H1 (cell line): Measurements from ENCODE around the gene LMNTD2. TPM values are rescaled to one million over a fixed set of nuclear protein-coding genes. Genes with fewer than 3 reads are reported as not detected.

ENCODE experiments used
- CTCF ChIA-PET: fragments of 300-600 bp; sonication (Branson Sonifier 250); formaldehyde crosslinking; loops from one replicate; lab custom pipeline; 2021; ENCODE audit not compliant: partially characterized antibody; lab: Charles Lee
- POLR2A ChIA-PET: fragments of 300-600 bp; sonication (Branson Sonifier 250); formaldehyde crosslinking; loops from one replicate; lab custom pipeline; 2021; ENCODE audit warnings: inconsistent platforms; ENCODE audit not compliant: partially characterized antibody; lab: Charles Lee
- DNase-seq, 2 experiments: peaks; one replicate each; pipeline versions ENCODE4 v3.0.0 to v3.0.0-alpha.2; 2010 to 2022; ENCODE audit warnings: low spot score in 2 of 2, low read depth in 1 of 2, mixed read lengths in 1 of 2
- FAIRE-seq: peaks from 2 replicates; lab custom pipeline; 2011; peaks lifted over from hg19 to GRCh38; lab: Jason Lieb, UNC
- H2AFZ ChIP-seq: 2 replicates; pipeline ENCODE4 v1.8.1; 2012; ENCODE audit warnings: low read length, inconsistent platforms
- H2AK5ac ChIP-seq: 2 replicates; pipeline ENCODE4 v1.6.1; 2013; ENCODE audit warnings: low read depth, low read length
- H2BK120ac ChIP-seq: replicated peaks from 2 replicates; pipeline ENCODE3; 2013; ENCODE audit warnings: low read depth, low read length, inconsistent platforms
- H2BK12ac ChIP-seq: 2 replicates; pipeline ENCODE4 v1.6.1; 2013; ENCODE audit warnings: low read depth, low read length
- H2BK15ac ChIP-seq: 2 replicates; pipeline ENCODE4 v1.6.1; 2013; ENCODE audit warnings: low read length
- H2BK20ac ChIP-seq: 2 replicates; pipeline ENCODE4 v1.6.1; 2013; ENCODE audit warnings: low read length
- H2BK5ac ChIP-seq: 2 replicates; pipeline ENCODE4 v1.6.1; 2013; ENCODE audit warnings: low read depth, low read length
- H3K14ac ChIP-seq: 2 replicates; pipeline ENCODE4 v1.6.1; 2013; ENCODE audit warnings: inconsistent platforms; ENCODE audit not compliant: insufficient read length
- H3K18ac ChIP-seq: 2 replicates; pipeline ENCODE4 v1.6.1; 2013; ENCODE audit warnings: low read length; ENCODE audit errors: extremely low read depth
- H3K23ac ChIP-seq: 2 replicates; pipeline ENCODE4 v1.6.1; 2013; ENCODE audit warnings: inconsistent platforms; ENCODE audit not compliant: insufficient read length
- H3K23me2 ChIP-seq: 2 replicates; pipeline ENCODE4 v1.6.1; 2013; ENCODE audit warnings: low read depth, low read length
- H3K27ac ChIP-seq: 2 replicates; pipeline ENCODE4 v1.6.1; 2011; ENCODE audit warnings: low read depth, low read length, inconsistent platforms
- H3K27me3 ChIP-seq, 4 experiments: replicated peaks in 1 of 4; 1 replicate in 1 of 4; 2 replicates in 3 of 4; pipeline versions ENCODE4 v1.6.1 to v1.8.1; 2011 to 2013; ENCODE audit warnings: low read length in 3 of 4, mild to moderate bottlenecking in 3 of 4, inconsistent platforms in 2 of 4, mixed read lengths in 2 of 4, moderate library complexity in 1 of 4; ENCODE audit not compliant: control insufficient read depth in 3 of 4, insufficient read depth in 3 of 4; ENCODE audit errors: extremely low read depth in 1 of 4
- H3K36me3 ChIP-seq, 4 experiments: 2 replicates each; pipeline versions ENCODE4 v1.6.1 to v1.8.1; 2011 to 2013; ENCODE audit warnings: mild to moderate bottlenecking in 4 of 4, low read length in 3 of 4, moderate library complexity in 2 of 4, control low read depth in 1 of 4, inconsistent platforms in 1 of 4; ENCODE audit not compliant: insufficient read depth in 4 of 4, control insufficient read depth in 2 of 4
- H3K4ac ChIP-seq: replicated peaks from 2 replicates; pipeline ENCODE3; 2013; ENCODE audit warnings: low read length, low read depth, mixed read lengths, inconsistent platforms; ENCODE audit not compliant: insufficient read length
- H3K4me1 ChIP-seq, 4 experiments: replicated peaks in 1 of 4; 1 replicate in 1 of 4; 2 replicates in 3 of 4; pipeline versions ENCODE4 v1.6.1 to v1.8.1; 2011 to 2013; ENCODE audit warnings: low read length in 3 of 4, inconsistent platforms in 2 of 4, mixed read lengths in 1 of 4; ENCODE audit not compliant: insufficient read depth in 4 of 4, control insufficient read depth in 3 of 4
- H3K4me2 ChIP-seq, 2 experiments: 2 replicates each; pipeline versions ENCODE4 v1.6.1 to v1.8.1; 2011 to 2013; ENCODE audit warnings: low read depth in 2 of 2, low read length in 2 of 2, control low read depth in 1 of 2, inconsistent platforms in 1 of 2, mild to moderate bottlenecking in 1 of 2; ENCODE audit not compliant: insufficient read depth in 1 of 2
- H3K4me3 ChIP-seq, 4 experiments: fragments of 200-600, 300-600 bp in 1 of 4; sonication (generic), shearing (Covaris generic), sonication (Bioruptor Twin) in 1 of 4; 2 replicates each; pipeline versions ENCODE4 v1.5.1 to v1.8.1; 2011 to 2016; ENCODE audit warnings: low read length in 4 of 4, low read depth in 3 of 4, control low read depth in 2 of 4, inconsistent platforms in 2 of 4, mild to moderate bottlenecking in 2 of 4, mixed read lengths in 1 of 4, moderate library complexity in 1 of 4; ENCODE audit not compliant: insufficient read depth in 2 of 4; ENCODE audit errors: extremely low read depth in 1 of 4
- H3K56ac ChIP-seq: replicated peaks from 2 replicates; pipeline ENCODE3; 2013; ENCODE audit warnings: low read depth, mild to moderate bottlenecking, mixed read lengths, low read length, inconsistent platforms; ENCODE audit not compliant: insufficient read length
- H3K79me1 ChIP-seq: 2 replicates; pipeline ENCODE4 v1.6.1; 2013; ENCODE audit warnings: low read depth, low read length, control low read depth
- H3K79me2 ChIP-seq, 2 experiments: 2 replicates each; pipeline versions ENCODE4 v1.6.1 to v1.8.1; 2012 to 2013; ENCODE audit warnings: low read length in 2 of 2, mild to moderate bottlenecking in 2 of 2, inconsistent platforms in 1 of 2; ENCODE audit not compliant: insufficient read depth in 2 of 2, control insufficient read depth in 1 of 2
- H3K9ac ChIP-seq, 4 experiments: replicated peaks in 1 of 4; 1 replicate in 1 of 4; 2 replicates in 3 of 4; pipeline versions ENCODE4 v1.6.1 to v1.8.1; 2011 to 2013; ENCODE audit warnings: low read depth in 3 of 4, low read length in 3 of 4, control low read depth in 2 of 4, mild to moderate bottlenecking in 2 of 4, moderate library complexity in 2 of 4, inconsistent platforms in 1 of 4; ENCODE audit errors: extremely low read depth in 1 of 4
- H3K9me3 ChIP-seq, 2 experiments: 2 replicates each; pipeline versions ENCODE4 v1.6.1 to v1.8.1; 2012 to 2013; ENCODE audit warnings: mild to moderate bottlenecking in 2 of 2, moderate library complexity in 2 of 2, control low read depth in 1 of 2, inconsistent platforms in 1 of 2, low read depth in 1 of 2, low read length in 1 of 2, mixed read lengths in 1 of 2; ENCODE audit not compliant: insufficient read depth in 2 of 2
- H4K20me1 ChIP-seq, 2 experiments: replicated peaks in 1 of 2; 2 replicates each; pipeline versions ENCODE3 to v1.8.1; 2011 to 2013; ENCODE audit warnings: inconsistent platforms in 2 of 2, low read length in 2 of 2, mild to moderate bottlenecking in 1 of 2; ENCODE audit not compliant: insufficient read depth in 2 of 2, control insufficient read depth in 1 of 2
- H4K5ac ChIP-seq: 2 replicates; pipeline ENCODE4 v1.6.1; 2013; ENCODE audit warnings: low read length, low read depth, mixed read lengths, inconsistent platforms; ENCODE audit not compliant: insufficient read length
- H4K8ac ChIP-seq: 2 replicates; pipeline ENCODE4 v1.8.0; 2013; ENCODE audit warnings: mild to moderate bottlenecking, moderate library complexity, low read length, inconsistent platforms; ENCODE audit not compliant: insufficient read depth; ENCODE audit errors: extremely low read depth
- H4K91ac ChIP-seq: replicated peaks from 2 replicates; pipeline ENCODE3; 2013; ENCODE audit warnings: low read length, mixed read lengths, inconsistent platforms; ENCODE audit not compliant: insufficient read length
- CHD1 ChIP-seq: IDR thresholded peaks from 2 replicates; pipeline ENCODE4 v1.6.1; 2012; ENCODE audit warnings: low read depth, low read length, improper control_type of control experiment
- GTF2F1 ChIP-seq: IDR thresholded peaks from 2 replicates; pipeline ENCODE4 v1.6.1; 2012; ENCODE audit warnings: low read depth, low read length, improper control_type of control experiment, borderline replicate concordance
- HDAC6 ChIP-seq: IDR thresholded peaks from one replicate; pipeline ENCODE4 v1.7.1; 2012; ENCODE audit warnings: low read depth, mild to moderate bottlenecking, inconsistent platforms, low read length, moderate library complexity
- JUN ChIP-seq: IDR thresholded peaks from 2 replicates; pipeline ENCODE4 v1.6.1; 2011; ENCODE audit warnings: low read depth, mild to moderate bottlenecking, improper control_type of control experiment, low read length
- KDM4A ChIP-seq: IDR thresholded peaks from one replicate; pipeline ENCODE4 v1.7.1; 2012; ENCODE audit warnings: low read depth, mild to moderate bottlenecking, moderate library complexity, low read length, inconsistent platforms; ENCODE audit not compliant: severe bottlenecking
- NRF1 ChIP-seq: IDR thresholded peaks from 2 replicates; pipeline ENCODE4 v1.6.1; 2011; ENCODE audit warnings: mild to moderate bottlenecking, low read depth, low read length, improper control_type of control experiment
- WGBS, 2 experiments: shearing (Covaris generic) in 1 of 2; methylation state at CpG; one replicate each; pipeline versions ENCODE4 v1.1.6 to v1.1.7; 2013 to 2015; ENCODE audit warnings: low lambda C conversion rate in 2 of 2, mixed read lengths in 2 of 2, inconsistent platforms in 1 of 2, low coverage in 1 of 2, missing lambda C conversion rate in 1 of 2; ENCODE audit not compliant: insufficient replicate concordance in 2 of 2, insufficient coverage in 1 of 2, insufficient read length in 1 of 2; ENCODE audit errors: extremely low coverage in 1 of 2, missing lambda C conversion rate in 1 of 2; 5-methylcytosine and 5-hydroxymethylcytosine counted together
- polyA plus RNA-seq, 7 experiments: library from polyadenylated mRNA; depleted of rRNA in 3 of 7; stranded (reverse) in 5 of 7; unstranded in 2 of 7; fragments of >200 nt in 5 of 7; fragments of 200-250 nt in 2 of 7; gene quantifications; 1 replicate in 5 of 7; 2 replicates in 1 of 7; 4 replicates in 1 of 7; pipeline versions ENCODE4 v1.2.1 to v1.2.3, GENCODE V29; 2011 to 2013; ENCODE audit warnings: missing spikeins in 2 of 7, mixed read lengths in 2 of 7
- total RNA-seq: library from RNA; stranded (reverse); fragmentation: NEBNext Ultra II Directional; extraction: Animal tissue kit (Norgen Biotek cat#: 25700); gene quantifications from 2 replicates; pipeline ENCODE4 v1.2.1, GENCODE V29; 2021
- TF ChIP-seq, protein P1 (sequence below): IDR thresholded peaks from 2 replicates; pipeline ENCODE4 v1.6.1; 2011; ENCODE audit warnings: low read depth, mild to moderate bottlenecking, low read length; ENCODE audit not compliant: insufficient read depth
- TF ChIP-seq, protein P2 (sequence below): IDR thresholded peaks from 2 replicates; pipeline ENCODE4 v1.6.1; 2011; ENCODE audit warnings: low read length, improper control_type of control experiment
- TF ChIP-seq, protein P3 (sequence below): IDR thresholded peaks from 2 replicates; pipeline ENCODE4 v1.6.1; 2012; ENCODE audit warnings: inconsistent platforms

LMNTD2 gene
- total and polyA plus RNA-seq, 2 of the 8 experiments (the other 6 are each of a cell fraction or from before 2014, with no cell fraction given), result 1.6 to 3.1 TPM

- DNase-seq (no peak), FAIRE-seq (no peak)
- H3K23ac ChIP-seq, result no peak overlapping the region
- no peak overlapping the region for H2BK15ac ChIP-seq
- no peak overlapping the region for H3K9ac ChIP-seq
- CTCF ChIA-PET, result interaction anchor here (0.6 to 1.3 kb wide), 3 partner anchors 11 to 51 kb away, joined by 3 to 4 read pairs (median 3); no protein-coding TSS in a partner anchor
- H3K4me2 ChIP-seq, result no peak overlapping the region
- no peak overlapping the region for H3K4ac ChIP-seq
- H2AK5ac ChIP-seq, result no peak overlapping the region
- H2BK5ac ChIP-seq, result no peak overlapping the region; the same call in 1 of the 2 replicates
- no peak overlapping the region for H3K18ac ChIP-seq
- H2BK20ac ChIP-seq, result no peak overlapping the region
- H4K5ac ChIP-seq, result no peak overlapping the region
- H3K4me3 ChIP-seq, result no peak overlapping the region
- peaks cover 4% of the 10 kb centered on the region; the same call in 1 of the 2 replicates for H3K79me1 ChIP-seq
- H3K79me2 ChIP-seq, result no peaks in the 10 kb centered on the region
- no peak overlapping the region for H4K91ac ChIP-seq
- no peak overlapping the region for H2BK120ac ChIP-seq
- 94% methylated on average over 33 of the region's 33 CpGs; no CpG with 5 or more reads in 1 of the 2 experiments for WGBS, 2 experiments
- peaks cover 4 to 20% of the 10 kb centered on the region in 2 experiments for H4K20me1 ChIP-seq
- H3K27me3 ChIP-seq, result no peaks in the 10 kb centered on the region
- no peaks in the 10 kb centered on the region for H3K23me2 ChIP-seq
- no peak overlapping the region for H2BK12ac ChIP-seq
- H3K27ac ChIP-seq, result no peak overlapping the region
- no peak overlapping the region for H3K14ac ChIP-seq
- no peaks in the 10 kb centered on the region for H3K9me3 ChIP-seq
- POLR2A ChIA-PET, result interaction anchor here (1.6 kb wide), 1 partner anchor 33 kb away, joined by 4 read pairs; no protein-coding TSS in a partner anchor
- H2AFZ ChIP-seq, result no peak overlapping the region
- H3K56ac ChIP-seq, result no peak overlapping the region
- H4K8ac ChIP-seq, result no peak overlapping the region
- peaks cover 29 to 79% (median 61%) of the 10 kb centered on the region in 4 experiments for H3K36me3 ChIP-seq
- H3K4me1 ChIP-seq, result no peaks in the 10 kb centered on the region
- TF ChIP-seq NRF1 (no peak), HDAC6 (no peak), GTF2F1 (no peak), KDM4A (no peak), JUN (no peak), CHD1 (no peak)
- TF ChIP-seq, protein P1, sequence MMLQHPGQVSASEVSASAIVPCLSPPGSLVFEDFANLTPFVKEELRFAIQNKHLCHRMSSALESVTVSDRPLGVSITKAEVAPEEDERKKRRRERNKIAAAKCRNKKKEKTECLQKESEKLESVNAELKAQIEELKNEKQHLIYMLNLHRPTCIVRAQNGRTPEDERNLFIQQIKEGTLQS, result no peak
- TF ChIP-seq, protein P2, sequence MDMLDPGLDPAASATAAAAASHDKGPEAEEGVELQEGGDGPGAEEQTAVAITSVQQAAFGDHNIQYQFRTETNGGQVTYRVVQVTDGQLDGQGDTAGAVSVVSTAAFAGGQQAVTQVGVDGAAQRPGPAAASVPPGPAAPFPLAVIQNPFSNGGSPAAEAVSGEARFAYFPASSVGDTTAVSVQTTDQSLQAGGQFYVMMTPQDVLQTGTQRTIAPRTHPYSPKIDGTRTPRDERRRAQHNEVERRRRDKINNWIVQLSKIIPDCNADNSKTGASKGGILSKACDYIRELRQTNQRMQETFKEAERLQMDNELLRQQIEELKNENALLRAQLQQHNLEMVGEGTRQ, result no peak
- TF ChIP-seq, protein P3, sequence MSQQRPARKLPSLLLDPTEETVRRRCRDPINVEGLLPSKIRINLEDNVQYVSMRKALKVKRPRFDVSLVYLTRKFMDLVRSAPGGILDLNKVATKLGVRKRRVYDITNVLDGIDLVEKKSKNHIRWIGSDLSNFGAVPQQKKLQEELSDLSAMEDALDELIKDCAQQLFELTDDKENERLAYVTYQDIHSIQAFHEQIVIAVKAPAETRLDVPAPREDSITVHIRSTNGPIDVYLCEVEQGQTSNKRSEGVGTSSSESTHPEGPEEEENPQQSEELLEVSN, result no peak
These were observed 45.0 kb upstream of the LMNTD2 start for GRCh38 chr11:605286-606129.
